ENCODE measurements around the gene TAF4B.
"Not testable (repeated sequence)": the region's sequence is repeated elsewhere in the genome, so short reads cannot be mapped to it uniquely, and the experiment has no call there.

Gene TAF4B, protein sequence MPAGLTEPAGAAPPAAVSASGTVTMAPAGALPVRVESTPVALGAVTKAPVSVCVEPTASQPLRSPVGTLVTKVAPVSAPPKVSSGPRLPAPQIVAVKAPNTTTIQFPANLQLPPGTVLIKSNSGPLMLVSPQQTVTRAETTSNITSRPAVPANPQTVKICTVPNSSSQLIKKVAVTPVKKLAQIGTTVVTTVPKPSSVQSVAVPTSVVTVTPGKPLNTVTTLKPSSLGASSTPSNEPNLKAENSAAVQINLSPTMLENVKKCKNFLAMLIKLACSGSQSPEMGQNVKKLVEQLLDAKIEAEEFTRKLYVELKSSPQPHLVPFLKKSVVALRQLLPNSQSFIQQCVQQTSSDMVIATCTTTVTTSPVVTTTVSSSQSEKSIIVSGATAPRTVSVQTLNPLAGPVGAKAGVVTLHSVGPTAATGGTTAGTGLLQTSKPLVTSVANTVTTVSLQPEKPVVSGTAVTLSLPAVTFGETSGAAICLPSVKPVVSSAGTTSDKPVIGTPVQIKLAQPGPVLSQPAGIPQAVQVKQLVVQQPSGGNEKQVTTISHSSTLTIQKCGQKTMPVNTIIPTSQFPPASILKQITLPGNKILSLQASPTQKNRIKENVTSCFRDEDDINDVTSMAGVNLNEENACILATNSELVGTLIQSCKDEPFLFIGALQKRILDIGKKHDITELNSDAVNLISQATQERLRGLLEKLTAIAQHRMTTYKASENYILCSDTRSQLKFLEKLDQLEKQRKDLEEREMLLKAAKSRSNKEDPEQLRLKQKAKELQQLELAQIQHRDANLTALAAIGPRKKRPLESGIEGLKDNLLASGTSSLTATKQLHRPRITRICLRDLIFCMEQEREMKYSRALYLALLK

GRCh38 chr18:26226229-26227050 lies at the start of gene TAF4B:
TAF4B (plus strand) TSS chr18:26226445; CDS start chr18:26226934, 489 bp downstream.
- peak; percentile 87 for DNase-seq (ENCODE audit: low read depth)

- DNase-seq (ENCODE audit: low read depth), result no peak
Measured at GRCh38 chr18:26181343-26181826, 44.9 kb upstream of the TAF4B start.

GRCh38 chr18:26183395-26184112 lies 42.7 kb upstream of the TAF4B start:
- no peak for DNase-seq (ENCODE audit: low read depth)

- no peak for DNase-seq (ENCODE audit: low read depth)
Measured at GRCh38 chr18:26185267-26185666, 41.0 kb upstream of the TAF4B start.

DNA sequence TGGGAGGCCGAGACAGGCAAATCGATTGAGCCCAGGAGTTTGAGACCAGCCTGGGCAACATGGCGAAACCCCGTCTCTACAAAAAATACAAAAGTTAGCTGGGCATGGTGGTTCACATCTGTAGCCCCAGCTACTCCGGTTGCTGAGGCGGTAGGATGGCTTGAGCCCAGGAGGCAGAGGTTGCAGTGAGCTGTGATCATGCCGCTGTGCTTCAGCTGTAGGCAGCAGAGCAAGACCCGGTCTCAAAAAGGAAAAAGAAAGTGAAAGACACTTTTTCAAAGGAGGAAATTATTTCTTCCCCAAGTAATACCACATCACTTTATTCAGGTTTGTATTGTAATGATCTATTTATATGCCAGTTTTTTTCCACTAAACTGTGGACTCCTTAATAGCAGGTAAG lies 35.7 kb upstream of the TAF4B start:
- DNase-seq (ENCODE audit: low read depth), result no peak

GRCh38 chr18:26192233-26192632 lies 34.0 kb upstream of the TAF4B start:
- no peak for DNase-seq (ENCODE audit: low read depth)

DNA sequence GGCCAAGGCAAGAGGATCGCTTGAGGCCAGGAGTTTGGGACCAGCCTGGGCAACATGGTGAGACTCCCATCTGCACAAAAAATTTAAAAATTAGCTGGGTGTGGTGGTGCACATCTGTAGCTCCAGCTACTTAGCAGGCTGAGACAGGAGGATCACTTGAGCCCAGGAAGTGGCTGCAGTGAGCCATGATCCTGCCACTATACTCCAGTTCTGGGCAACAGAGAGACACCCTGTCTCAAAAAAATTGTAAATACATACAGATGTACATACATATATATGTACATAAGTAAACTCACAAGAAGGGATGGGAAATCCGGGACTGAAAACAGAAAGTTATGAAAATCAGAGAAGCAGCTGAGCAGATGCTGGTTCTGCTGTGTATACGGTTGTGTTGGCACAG lies 29.6 kb upstream of the TAF4B start:
- no peak for DNase-seq (ENCODE audit: low read depth)

DNA sequence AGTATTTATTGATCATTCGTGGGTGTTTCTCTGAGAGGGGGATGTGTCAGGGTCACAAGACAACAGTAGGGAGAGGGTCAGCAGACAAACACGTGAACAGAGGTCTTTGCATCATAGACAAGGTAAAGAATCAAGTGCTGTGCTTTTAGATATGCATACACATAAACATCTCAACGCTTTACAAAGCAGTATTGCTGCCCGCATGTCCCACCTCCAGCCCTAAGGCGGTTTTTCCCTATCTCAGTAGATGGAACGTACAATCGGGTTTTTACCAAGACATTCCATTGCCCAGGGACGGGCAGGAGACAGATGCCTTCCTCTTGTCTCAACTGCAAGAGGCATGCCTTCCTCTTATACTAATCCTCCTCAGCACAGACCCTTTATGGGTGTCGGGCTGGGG lies 24.2 kb upstream of the TAF4B start:
- DNase-seq (ENCODE audit: low read depth), result not testable (repeated sequence)

- no peak for DNase-seq (ENCODE audit: low read depth)
Measured at GRCh38 chr18:26205318-26205717, 20.9 kb upstream of the TAF4B start.

GRCh38 chr18:26206488-26206887 lies 19.8 kb upstream of the TAF4B start:
- DNase-seq (ENCODE audit: low read depth), result no peak

- DNase-seq (ENCODE audit: low read depth), result no peak
Measured at GRCh38 chr18:26207937-26208336, 18.3 kb upstream of the TAF4B start.

DNA sequence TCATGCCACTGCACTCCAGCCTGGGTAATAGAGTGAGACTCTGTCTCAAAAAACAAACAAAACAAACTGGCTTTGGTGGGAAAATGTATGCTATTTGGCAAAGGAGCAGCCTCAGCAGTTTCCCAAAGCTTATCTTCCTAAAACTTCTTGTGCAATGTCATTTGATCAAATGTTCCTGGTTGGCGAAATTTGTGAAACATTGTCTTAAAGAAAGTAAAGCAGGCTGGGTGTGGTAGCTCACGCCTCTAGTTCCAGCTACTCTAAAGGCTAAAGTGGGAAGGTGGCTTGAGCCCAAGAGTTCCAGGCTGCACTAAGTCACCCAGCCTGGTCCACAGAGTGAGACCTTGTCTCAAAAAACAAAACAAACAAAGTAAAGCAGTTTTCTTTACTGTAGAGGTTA lies 17.3 kb upstream of the TAF4B start:
- DNase-seq (ENCODE audit: low read depth), result no peak

GRCh38 chr18:26210147-26210546 lies 16.1 kb upstream of the TAF4B start:
- DNase-seq (ENCODE audit: low read depth), result no peak

- DNase-seq (ENCODE audit: low read depth), result no peak
Measured at GRCh38 chr18:26215247-26215970, 10.8 kb upstream of the TAF4B start.

GRCh38 chr18:26225022-26225693 lies 1.1 kb upstream of the TAF4B start:
- DNase-seq (ENCODE audit: low read depth), result no peak

- no peak for DNase-seq (ENCODE audit: low read depth)
Measured at GRCh38 chr18:26225915-26226228, 373 bp upstream of the TAF4B start.

GRCh38 chr18:26227051-26227670 lies 916 bp downstream of the TAF4B start:
- DNase-seq (ENCODE audit: low read depth), result no peak

DNA sequence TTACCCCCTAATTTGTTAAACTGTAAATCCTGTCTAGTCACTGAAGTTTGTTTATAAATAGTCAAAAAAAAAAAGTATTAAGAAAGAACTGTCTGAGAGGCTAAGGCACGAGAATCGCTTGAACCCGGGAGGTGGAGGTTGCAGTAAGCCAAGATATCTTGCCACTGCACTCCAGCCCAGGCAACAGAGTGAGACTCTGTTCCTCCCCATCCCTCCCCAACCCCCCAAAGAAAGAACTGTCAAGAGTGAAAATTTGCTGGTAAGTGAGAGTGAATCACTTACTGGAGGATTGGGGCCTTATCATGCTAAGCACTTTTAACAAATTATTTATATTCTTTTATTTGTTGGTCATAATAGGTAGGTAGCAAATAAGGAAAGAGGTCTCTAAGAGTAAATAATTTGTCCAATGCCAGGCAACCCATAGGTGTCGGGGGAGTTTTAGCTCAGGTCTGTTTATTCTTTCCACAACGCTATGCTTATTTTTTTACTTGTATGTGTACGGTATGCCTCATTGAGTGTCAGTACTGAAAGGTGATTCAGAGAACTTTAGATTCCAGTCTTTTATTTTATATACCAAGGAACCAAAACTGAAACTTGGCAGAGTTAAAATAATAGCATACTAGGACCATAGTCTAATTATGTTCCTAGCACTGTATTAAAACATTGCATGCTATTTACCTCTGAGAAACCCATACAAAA lies 2.5 kb downstream of the TAF4B start:
- DNase-seq (ENCODE audit: low read depth), result no peak

DNA sequence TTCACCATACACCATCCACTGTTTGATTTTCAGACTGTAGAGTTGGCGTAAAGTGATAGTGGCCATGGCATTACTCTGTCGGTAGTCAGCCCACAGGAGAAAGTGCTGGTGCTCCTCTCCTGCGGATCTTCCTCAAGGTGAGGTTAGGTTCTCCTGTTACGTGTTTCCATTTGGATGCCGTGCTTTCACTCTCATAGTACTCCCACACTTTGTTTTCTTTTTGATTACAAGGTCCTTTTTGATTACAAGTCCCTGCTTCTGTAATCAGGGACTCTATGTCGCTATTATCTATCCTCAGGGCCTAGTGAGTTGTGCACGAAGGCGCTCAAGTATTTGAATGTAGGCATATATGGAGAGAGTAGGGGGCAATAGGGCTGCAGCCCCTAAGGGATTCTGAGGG lies 4.3 kb downstream of the TAF4B start:
- DNase-seq (ENCODE audit: low read depth), result no peak

Data from stimulated activated CD8-positive, alpha-beta memory T cell treated with anti-CD3 and anti-CD28 coated beads, Interleukin-7, amount 100 ng/mL, for 24 hours (primary cell).